Measurements from ENCODE around the gene FCRL5. TPM values are rescaled to one million over a fixed set of nuclear protein-coding genes. Genes with fewer than 3 reads are reported as not detected.

The FCRL5 gene
- total RNA-seq, 2 donors from 2014 or later: 1.3 TPM; not detected in 1

DNA sequence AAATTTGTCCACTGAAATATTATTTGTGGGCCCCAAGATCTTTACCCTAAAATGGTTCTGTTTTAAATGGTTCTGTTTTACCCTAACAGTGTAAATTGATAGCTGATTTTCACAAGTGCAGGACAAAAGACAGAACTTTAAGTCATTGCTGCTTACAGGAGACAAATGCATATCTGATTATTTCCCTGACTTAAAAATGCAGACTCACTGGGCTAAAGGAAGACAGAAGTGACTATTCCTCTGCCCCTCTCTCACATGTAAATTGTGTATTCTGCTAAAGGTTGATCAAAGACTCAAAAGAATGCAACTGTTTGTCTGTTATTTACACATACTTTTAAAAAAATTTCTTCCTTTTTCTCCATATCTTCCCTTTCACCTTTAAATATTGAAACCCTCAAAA is 12.7 kb downstream of the FCRL5 start:
- DNase-seq (ENCODE audit: low spot score): no peak
- intact Hi-C loops (cut with DNase I): no loop called here
- H3K4me3 ChIP-seq: no peak overlapping the region
- H3K4me1 ChIP-seq (replicated peaks): no peaks in the 10 kb centered on the region
- no peaks in the 10 kb centered on the region for H3K9me3 ChIP-seq
- no peaks in the 10 kb centered on the region for H3K36me3 ChIP-seq
- H3K27ac ChIP-seq: no peak overlapping the region
- H3K27me3 ChIP-seq (replicated peaks; ENCODE audit: insufficient read depth): no peaks in the 10 kb centered on the region
- TF ChIP-seq POLR2AphosphoS5 (IDR thresholded peaks at IDR 0.05): no peak
- TF ChIP-seq, protein P1, sequence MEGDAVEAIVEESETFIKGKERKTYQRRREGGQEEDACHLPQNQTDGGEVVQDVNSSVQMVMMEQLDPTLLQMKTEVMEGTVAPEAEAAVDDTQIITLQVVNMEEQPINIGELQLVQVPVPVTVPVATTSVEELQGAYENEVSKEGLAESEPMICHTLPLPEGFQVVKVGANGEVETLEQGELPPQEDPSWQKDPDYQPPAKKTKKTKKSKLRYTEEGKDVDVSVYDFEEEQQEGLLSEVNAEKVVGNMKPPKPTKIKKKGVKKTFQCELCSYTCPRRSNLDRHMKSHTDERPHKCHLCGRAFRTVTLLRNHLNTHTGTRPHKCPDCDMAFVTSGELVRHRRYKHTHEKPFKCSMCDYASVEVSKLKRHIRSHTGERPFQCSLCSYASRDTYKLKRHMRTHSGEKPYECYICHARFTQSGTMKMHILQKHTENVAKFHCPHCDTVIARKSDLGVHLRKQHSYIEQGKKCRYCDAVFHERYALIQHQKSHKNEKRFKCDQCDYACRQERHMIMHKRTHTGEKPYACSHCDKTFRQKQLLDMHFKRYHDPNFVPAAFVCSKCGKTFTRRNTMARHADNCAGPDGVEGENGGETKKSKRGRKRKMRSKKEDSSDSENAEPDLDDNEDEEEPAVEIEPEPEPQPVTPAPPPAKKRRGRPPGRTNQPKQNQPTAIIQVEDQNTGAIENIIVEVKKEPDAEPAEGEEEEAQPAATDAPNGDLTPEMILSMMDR (IDR thresholded peaks at IDR 0.05): no peak
- TF ChIP-seq POLR2A (IDR thresholded peaks at IDR 0.05): no peak

DNA sequence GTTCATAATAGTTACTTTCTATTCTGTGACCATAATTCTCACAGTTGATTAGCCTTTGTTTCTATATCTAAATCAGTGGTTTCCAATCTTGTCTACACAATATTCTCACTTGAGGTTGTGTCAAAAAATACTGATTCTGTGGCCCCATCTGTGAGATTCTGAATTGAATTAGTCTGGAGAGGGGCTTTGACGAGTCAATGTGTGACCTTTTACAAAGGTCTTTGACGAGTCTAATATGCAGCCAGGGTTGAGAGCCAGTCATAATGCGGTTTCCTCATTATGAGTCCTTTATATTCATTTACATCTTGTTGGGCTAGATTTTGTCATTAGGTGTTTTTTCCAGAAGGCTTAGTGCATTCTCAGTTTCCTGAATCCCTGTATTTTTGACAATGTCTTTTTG is 19.7 kb downstream of the FCRL5 start:
- Histone ChIP-seq H3K9me3 (no peaks in the 10 kb centered on the region), H3K27me3 (replicated peaks; ENCODE audit: insufficient read depth) (no peaks in the 10 kb centered on the region), H3K4me3 (no peak overlapping the region), H3K4me1 (replicated peaks) (no peaks in the 10 kb centered on the region), H3K27ac (no peak overlapping the region), H3K36me3 (no peaks in the 10 kb centered on the region)
- DNase-seq (ENCODE audit: low spot score): no peak
- WGBS: 81% methylated on average over 3 of the region's 3 CpGs
- intact Hi-C loops (cut with DNase I): no loop called here
- TF ChIP-seq POLR2AphosphoS5 (IDR thresholded peaks at IDR 0.05) (no peak), POLR2A (IDR thresholded peaks at IDR 0.05) (no peak)
- TF ChIP-seq, protein P1 (IDR thresholded peaks at IDR 0.05): no peak

DNA sequence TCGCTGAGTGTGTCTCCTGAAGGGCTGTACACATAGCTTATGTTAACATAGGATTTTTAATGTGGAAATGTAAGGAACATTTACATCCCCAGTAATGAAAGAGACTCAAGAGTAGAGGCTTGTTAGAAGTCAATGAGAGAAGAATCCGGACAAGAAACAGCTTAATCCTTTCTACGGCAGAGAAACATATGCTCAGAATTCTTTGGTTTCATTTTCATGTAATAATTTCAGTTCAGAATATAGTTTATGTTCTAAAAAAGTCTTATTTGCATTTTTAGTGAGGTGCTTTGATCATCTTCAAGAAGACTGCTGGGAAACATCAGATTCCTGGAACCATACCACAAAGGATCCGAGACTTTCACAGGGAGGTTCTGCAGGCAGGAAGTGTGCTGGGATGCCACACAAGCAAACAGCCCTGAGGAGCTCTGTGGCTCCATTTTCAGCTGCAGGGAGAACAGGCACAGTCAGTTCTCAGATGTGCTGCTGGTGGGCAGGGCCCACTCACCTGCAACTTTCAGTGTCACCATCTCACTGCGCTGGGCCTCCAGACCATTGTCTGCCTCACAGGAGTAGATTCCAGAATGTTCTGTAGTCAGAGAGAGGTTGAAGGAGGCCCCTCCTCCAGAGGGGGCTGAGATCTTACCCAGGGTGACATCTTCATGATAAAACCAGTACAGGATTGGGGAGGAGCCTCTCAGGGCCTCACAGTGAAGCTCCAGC is 28.4 kb downstream of the FCRL5 start:
- H3K27me3 ChIP-seq (replicated peaks; ENCODE audit: insufficient read depth): no peaks in the 10 kb centered on the region
- no peak for TF ChIP-seq POLR2A (IDR thresholded peaks at IDR 0.05)
- TF ChIP-seq POLR2AphosphoS5 (IDR thresholded peaks at IDR 0.05): no peak
- TF ChIP-seq, protein P1 (IDR thresholded peaks at IDR 0.05): no peak
- H3K27ac ChIP-seq: no peak overlapping the region
- DNase-seq (ENCODE audit: low spot score): no peak
- H3K4me3 ChIP-seq: no peak overlapping the region
- intact Hi-C loops (cut with DNase I): no loop called here
- H3K9me3 ChIP-seq: no peaks in the 10 kb centered on the region
- 88% methylated on average over 5 of the region's 5 CpGs for WGBS
- no peaks in the 10 kb centered on the region for H3K36me3 ChIP-seq
- no peaks in the 10 kb centered on the region for H3K4me1 ChIP-seq (replicated peaks)

DNA sequence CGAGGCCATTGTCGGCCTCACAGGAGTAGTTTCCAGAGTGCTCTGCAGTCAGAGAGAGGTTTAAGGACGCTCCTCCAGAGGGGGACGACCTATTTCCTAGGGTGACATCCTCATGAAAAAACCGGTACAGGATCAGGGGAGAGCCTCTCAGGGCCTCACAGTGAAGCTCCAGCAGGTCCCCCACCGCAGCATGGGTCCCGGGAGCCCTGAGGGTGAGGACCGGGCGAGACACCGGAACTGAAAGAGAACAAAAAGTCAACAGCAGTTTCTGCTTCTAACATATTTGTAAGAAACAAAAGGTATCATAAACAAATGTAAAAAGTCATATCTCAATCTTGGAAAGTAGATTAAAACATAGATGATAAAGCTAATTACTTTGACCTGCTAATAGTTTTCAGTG is 31.3 kb downstream of the FCRL5 start:
- no peaks in the 10 kb centered on the region for H3K4me1 ChIP-seq (replicated peaks)
- TF ChIP-seq, protein P1 (IDR thresholded peaks at IDR 0.05): no peak
- no peak for TF ChIP-seq POLR2AphosphoS5 (IDR thresholded peaks at IDR 0.05)
- no peak for TF ChIP-seq POLR2A (IDR thresholded peaks at IDR 0.05)
- WGBS: 59% methylated on average over 9 of the region's 10 CpGs
- no peak overlapping the region for H3K4me3 ChIP-seq
- H3K27me3 ChIP-seq (replicated peaks; ENCODE audit: insufficient read depth): no peaks in the 10 kb centered on the region
- H3K9me3 ChIP-seq: no peaks in the 10 kb centered on the region
- no peak for DNase-seq (ENCODE audit: low spot score)
- no peak overlapping the region for H3K27ac ChIP-seq
- H3K36me3 ChIP-seq: no peaks in the 10 kb centered on the region
- intact Hi-C loops (cut with DNase I): no loop called here

DNA sequence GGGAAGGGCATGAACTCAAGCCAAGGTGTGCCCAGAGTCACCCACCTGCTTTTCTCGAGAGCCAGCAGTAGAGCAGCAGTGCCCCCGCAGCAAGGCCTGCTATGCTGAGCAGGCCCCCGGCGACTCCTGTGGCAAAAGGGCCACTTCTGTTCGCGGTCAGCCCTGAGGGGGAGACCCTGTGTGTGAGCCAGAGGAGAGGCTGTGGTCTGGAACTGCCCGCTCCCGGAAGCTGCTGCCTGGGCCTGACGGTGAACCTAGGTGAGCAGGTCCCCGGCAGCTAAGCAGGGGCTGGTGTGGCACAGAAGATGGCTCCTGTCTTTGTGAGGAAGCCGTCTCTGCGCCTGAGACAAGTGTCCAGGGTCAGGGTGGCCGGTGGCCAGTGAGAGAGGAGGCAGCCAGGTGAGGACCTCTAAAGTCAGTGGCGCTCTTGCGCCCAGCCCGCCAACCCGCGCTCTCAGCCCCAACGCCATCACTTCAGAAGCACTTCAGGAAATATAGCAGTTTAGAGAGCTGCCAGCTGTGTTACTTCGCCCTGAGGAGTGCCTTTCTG is 31.9 kb downstream of the FCRL5 start:
- WGBS: 86% methylated on average over 8 of the region's 20 CpGs
- intact Hi-C loops (cut with DNase I): no loop called here
- TF ChIP-seq POLR2AphosphoS5 (IDR thresholded peaks at IDR 0.05) (no peak), POLR2A (IDR thresholded peaks at IDR 0.05) (no peak)
- TF ChIP-seq, protein P1 (IDR thresholded peaks at IDR 0.05): no peak
- Histone ChIP-seq H3K4me1 (replicated peaks) (no peaks in the 10 kb centered on the region), H3K27me3 (replicated peaks; ENCODE audit: insufficient read depth) (no peaks in the 10 kb centered on the region), H3K4me3 (no peak overlapping the region), H3K36me3 (no peaks in the 10 kb centered on the region), H3K27ac (no peak overlapping the region), H3K9me3 (no peaks in the 10 kb centered on the region)
- no peak for DNase-seq (ENCODE audit: low spot score)
